Endothelial cell of umbilical vein (primary cell): ENCODE results near the gene PRMT9. TPM values are rescaled to one million over a fixed set of nuclear protein-coding genes. Genes with fewer than 3 reads are reported as not detected.

Experiments
- BruUV-seq: library from RNA; stranded (reverse); fragments of 400-500 nt; replicated peaks from 2 replicates; lab custom pipeline; 2021; lab: Mats Ljungman, UMichigan
- CTCF ChIA-PET: fragments of 300-600, 350-600 bp; sonication (Branson Sonifier 250); formaldehyde crosslinking; loops from one replicate; lab custom pipeline; 2021; ENCODE audit warnings: antibody characterized with exemption, inconsistent platforms; lab: Charles Lee
- POLR2A ChIA-PET: fragments of 300-600, 350-600 bp; sonication (Branson Sonifier 250); formaldehyde crosslinking; loops from one replicate; lab custom pipeline; 2021; ENCODE audit warnings: antibody characterized with exemption, inconsistent platforms; lab: Charles Lee
- DNase-seq: peaks from one replicate; pipeline ENCODE4 v3.0.0-alpha.2; 2011; ENCODE audit warnings: low read depth, low spot score
- FAIRE-seq: peaks from 2 replicates; lab custom pipeline; 2011; peaks lifted over from hg19 to GRCh38; lab: Jason Lieb, UNC
- H2AFZ ChIP-seq: 2 replicates; pipeline ENCODE4 v1.6.0; 2012; ENCODE audit warnings: low read depth, low read length, control low read depth, inconsistent platforms
- H3K27ac ChIP-seq: 2 replicates; pipeline ENCODE4 v1.5.1; 2011; ENCODE audit warnings: low read depth, mild to moderate bottlenecking, control low read depth, low read length, moderate library complexity; ENCODE audit not compliant: insufficient read depth
- H3K27me3 ChIP-seq, 2 experiments: 2 replicates each; pipeline versions ENCODE4 v1.6.0 to v1.6.1; 2011; ENCODE audit warnings: low read length in 2 of 2, mixed read lengths in 1 of 2; ENCODE audit not compliant: control insufficient read depth in 2 of 2, insufficient read depth in 2 of 2
- H3K36me3 ChIP-seq, 2 experiments: 2 replicates in 1 of 2; 3 replicates in 1 of 2; pipeline ENCODE4 v1.5.1; 2011; ENCODE audit warnings: low read length in 2 of 2, mild to moderate bottlenecking in 1 of 2, moderate library complexity in 1 of 2; ENCODE audit not compliant: control insufficient read depth in 2 of 2, insufficient read depth in 2 of 2; ENCODE audit errors: extremely low read depth in 1 of 2
- H3K4me1 ChIP-seq: 3 replicates; pipeline ENCODE4 v1.5.1; 2011; ENCODE audit warnings: mild to moderate bottlenecking, low read length; ENCODE audit not compliant: control insufficient read depth, insufficient read depth; ENCODE audit errors: extremely low read depth
- H3K4me2 ChIP-seq: 2 replicates; pipeline ENCODE4 v1.6.1; 2011; ENCODE audit warnings: low read length, control low read depth, mixed read lengths; ENCODE audit not compliant: insufficient read depth
- H3K4me3 ChIP-seq, 3 experiments: fragments of 200-600 bp in 1 of 3; sonication (generic), shearing (Covaris generic) in 1 of 3; replicated peaks in 1 of 3; 2 replicates each; pipeline ENCODE4 v1.5.1; 2011 to 2016; ENCODE audit warnings: control low read depth in 3 of 3, low read length in 3 of 3, mild to moderate bottlenecking in 2 of 3, inconsistent platforms in 1 of 3, low read depth in 1 of 3, moderate library complexity in 1 of 3; ENCODE audit not compliant: insufficient read depth in 1 of 3
- H3K79me2 ChIP-seq: 2 replicates; pipeline ENCODE4 v1.6.0; 2012; ENCODE audit warnings: low read length, inconsistent platforms; ENCODE audit not compliant: control insufficient read depth, insufficient read depth
- H3K9ac ChIP-seq: replicated peaks from 2 replicates; pipeline ENCODE3; 2011; ENCODE audit warnings: low read length, control low read depth; ENCODE audit not compliant: insufficient read depth; ENCODE audit errors: extremely low read depth
- H3K9me1 ChIP-seq: replicated peaks from 3 replicates; pipeline ENCODE4 v1.6.0; 2011; ENCODE audit warnings: mild to moderate bottlenecking, low read length; ENCODE audit not compliant: control insufficient read depth, insufficient read depth; ENCODE audit errors: extremely low read depth
- H3K9me3 ChIP-seq: replicated peaks from 2 replicates; pipeline ENCODE4 v1.5.1; 2012; ENCODE audit warnings: low read length, inconsistent platforms; ENCODE audit not compliant: control insufficient read depth, insufficient read depth
- H4K20me1 ChIP-seq: replicated peaks from 2 replicates; pipeline ENCODE3; 2011; ENCODE audit warnings: mild to moderate bottlenecking, low read length; ENCODE audit not compliant: control insufficient read depth, insufficient read depth; ENCODE audit errors: extremely low read depth
- EZH2 ChIP-seq: IDR thresholded peaks from 2 replicates; pipeline ENCODE4 v1.6.1; 2012; ENCODE audit warnings: borderline replicate concordance, low read depth, mild to moderate bottlenecking, moderate library complexity, low read length, inconsistent platforms; ENCODE audit not compliant: severe bottlenecking
- FOS ChIP-seq: IDR thresholded peaks from 2 replicates; pipeline ENCODE4 v1.6.1; 2011; ENCODE audit warnings: mild to moderate bottlenecking, low read length, moderate library complexity, borderline replicate concordance; ENCODE audit not compliant: insufficient read depth
- GATA2 ChIP-seq: IDR thresholded peaks from 2 replicates; pipeline ENCODE4 v1.7.0; 2011; ENCODE audit warnings: low read depth, mild to moderate bottlenecking, moderate library complexity, mixed read lengths, low read length; ENCODE audit not compliant: insufficient read length, insufficient read depth
- JUN ChIP-seq: IDR thresholded peaks from 2 replicates; pipeline ENCODE4 v1.6.1; 2011; ENCODE audit warnings: borderline replicate concordance, low read depth; ENCODE audit not compliant: insufficient read length, insufficient read depth
- MYC ChIP-seq: IDR thresholded peaks from one replicate; pipeline ENCODE4 v1.6.1; 2011; ENCODE audit warnings: mild to moderate bottlenecking, low read depth, low read length
- POLR2A ChIP-seq: IDR thresholded peaks from 2 replicates; pipeline ENCODE4 v1.6.1; 2012; ENCODE audit warnings: low read depth, mild to moderate bottlenecking, control low read depth, low read length
- POLR2AphosphoS5 ChIP-seq: IDR thresholded peaks from 2 replicates; pipeline ENCODE4 v1.6.1; 2012; ENCODE audit warnings: low read depth, mild to moderate bottlenecking, control low read depth, low read length, moderate library complexity; ENCODE audit not compliant: insufficient read depth
- dilution Hi-C: fragments of 300-500 bp; cut with MboI; formaldehyde crosslinking; loops from one replicate; pipeline ENCODE4 v1.15.0; 2019; ENCODE audit warnings: low sequenced_read_pairs; ENCODE audit not compliant: extremely low pct_ligation_motif_present
- intact Hi-C: fragments of 100-400 bp; cut with micrococcal nuclease; formaldehyde crosslinking; loops from one replicate; pipeline ENCODE4 v1.10.0; 2022
- polyA plus RNA-seq, 4 experiments: library from polyadenylated mRNA; depleted of rRNA in 3 of 4; stranded (reverse) in 3 of 4; unstranded in 1 of 4; fragments of >200 nt; gene quantifications; 2 replicates each; pipeline versions ENCODE4 v1.2.1 to v1.2.3, GENCODE V29; 2011 to 2012; ENCODE audit warnings: missing spikeins in 1 of 4
- total RNA-seq: library from RNA; stranded (reverse); gene quantifications from 2 replicates; pipeline ENCODE4 v1.2.3, GENCODE V29; 2021
- TF ChIP-seq, protein P1 (sequence below), 2 donors: IDR thresholded peaks; 1 replicate in 1 of 2; 2 replicates in 1 of 2; pipeline ENCODE4 v1.5.1; 2011; ENCODE audit warnings: low read length in 2 of 2, mild to moderate bottlenecking in 2 of 2, moderate library complexity in 2 of 2, control low read depth in 1 of 2, inconsistent platforms in 1 of 2, low read depth in 1 of 2; ENCODE audit not compliant: insufficient read depth in 1 of 2; ENCODE audit errors: extremely low read depth in 1 of 2
- TF ChIP-seq, protein P2 (sequence below): IDR thresholded peaks from 2 replicates; pipeline ENCODE4 v1.6.1; 2011; ENCODE audit not compliant: insufficient read depth, insufficient read length

The PRMT9 gene
- total and polyA plus RNA-seq, 2 donors (not counting 3 experiments of a cell fraction or from before 2014, with no cell fraction given): 3.2 to 9.0 TPM

DNA sequence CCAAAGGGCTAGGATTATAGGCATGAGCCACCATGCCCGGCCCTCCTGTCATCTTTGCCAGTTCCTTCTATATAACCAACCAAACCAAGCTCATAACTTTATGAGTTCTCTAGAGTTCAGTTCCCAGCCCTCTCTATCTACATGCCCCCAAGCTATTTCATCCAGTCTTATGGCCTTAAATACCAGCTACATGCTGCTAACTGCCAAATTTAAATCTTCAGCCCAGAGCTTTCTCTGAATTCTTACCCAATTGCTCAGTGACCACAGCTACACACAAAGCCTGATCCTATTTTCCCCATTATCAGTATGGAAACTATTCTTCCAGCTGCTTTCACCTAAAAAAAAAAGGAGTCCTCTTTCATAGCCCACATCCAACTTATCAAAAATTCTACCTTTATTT, 43.6 kb downstream of the PRMT9 start:
- Histone ChIP-seq H3K27ac (no peak overlapping the region), H2AFZ (no peak overlapping the region), H3K4me2 (no peak overlapping the region), H3K36me3 (peaks cover 0 to 2% of the 10 kb centered on the region in 2 experiments), H3K4me3 (no peak overlapping the region), H3K9me3 (no peaks in the 10 kb centered on the region), H4K20me1 (no peaks in the 10 kb centered on the region), H3K4me1 (no peaks in the 10 kb centered on the region), H3K79me2 (peaks cover 1% of the 10 kb centered on the region), H3K9ac (no peak overlapping the region), H3K27me3 (no peaks in the 10 kb centered on the region), H3K9me1 (no peaks in the 10 kb centered on the region)
- DNase-seq (no peak), FAIRE-seq (no peak)
- intact Hi-C loops (no loop called here), dilution Hi-C loops (no loop called here)
- no TSS peak for BruUV-seq
- TF ChIP-seq POLR2A (no peak), GATA2 (no peak), JUN (no peak), FOS (no peak), EZH2 (no peak), POLR2AphosphoS5 (no peak), MYC (no peak)
- TF ChIP-seq, protein P1, sequence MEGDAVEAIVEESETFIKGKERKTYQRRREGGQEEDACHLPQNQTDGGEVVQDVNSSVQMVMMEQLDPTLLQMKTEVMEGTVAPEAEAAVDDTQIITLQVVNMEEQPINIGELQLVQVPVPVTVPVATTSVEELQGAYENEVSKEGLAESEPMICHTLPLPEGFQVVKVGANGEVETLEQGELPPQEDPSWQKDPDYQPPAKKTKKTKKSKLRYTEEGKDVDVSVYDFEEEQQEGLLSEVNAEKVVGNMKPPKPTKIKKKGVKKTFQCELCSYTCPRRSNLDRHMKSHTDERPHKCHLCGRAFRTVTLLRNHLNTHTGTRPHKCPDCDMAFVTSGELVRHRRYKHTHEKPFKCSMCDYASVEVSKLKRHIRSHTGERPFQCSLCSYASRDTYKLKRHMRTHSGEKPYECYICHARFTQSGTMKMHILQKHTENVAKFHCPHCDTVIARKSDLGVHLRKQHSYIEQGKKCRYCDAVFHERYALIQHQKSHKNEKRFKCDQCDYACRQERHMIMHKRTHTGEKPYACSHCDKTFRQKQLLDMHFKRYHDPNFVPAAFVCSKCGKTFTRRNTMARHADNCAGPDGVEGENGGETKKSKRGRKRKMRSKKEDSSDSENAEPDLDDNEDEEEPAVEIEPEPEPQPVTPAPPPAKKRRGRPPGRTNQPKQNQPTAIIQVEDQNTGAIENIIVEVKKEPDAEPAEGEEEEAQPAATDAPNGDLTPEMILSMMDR (IDR thresholded peaks at IDR 0.05; ENCODE audit: extremely low read depth in 1 of 2, insufficient read depth in 1 of 2, low read depth in 1 of 2, low read length in 2 of 2): no peak
- TF ChIP-seq, protein P2, sequence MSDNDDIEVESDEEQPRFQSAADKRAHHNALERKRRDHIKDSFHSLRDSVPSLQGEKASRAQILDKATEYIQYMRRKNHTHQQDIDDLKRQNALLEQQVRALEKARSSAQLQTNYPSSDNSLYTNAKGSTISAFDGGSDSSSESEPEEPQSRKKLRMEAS: no peak
- ChIA-PET POLR2A (no interaction called here), CTCF (interaction anchor here (5.3 kb wide), 1 partner anchor 226 kb away, joined by 48 read pairs; no protein-coding TSS in a partner anchor)
